GM18909 (cell line): ENCODE measurements around the gene ANKDD1B.
"Not testable (repeated sequence)": the region's sequence is repeated elsewhere in the genome, so short reads cannot be mapped to it uniquely, and the experiment has no call there.

Experiments used
- ATAC-seq: cut with Tn5 transposase; IDR thresholded peaks from one replicate; pipeline ENCODE4 v1.9.1; 2021; ENCODE audit warnings: mild to moderate bottlenecking; ENCODE audit not compliant: unreplicated experiment, poor library complexity

ANKDD1B gene

GRCh38 chr5:75690669-75691068 lies 79.4 kb downstream of the ANKDD1B start:
- no peak for ATAC-seq

GRCh38 chr5:75694781-75695180 lies 83.5 kb downstream of the ANKDD1B start:
- ATAC-seq = no peak

GRCh38 chr5:75695472-75696351 lies 84.5 kb downstream of the ANKDD1B start:
- ATAC-seq = not testable (repeated sequence)

GRCh38 chr5:75701856-75702255 lies 90.6 kb downstream of the ANKDD1B start:
- no peak for ATAC-seq

GRCh38 chr5:75706016-75706415 lies 94.8 kb downstream of the ANKDD1B start:
- ATAC-seq = no peak

- no peak for ATAC-seq
Measured at GRCh38 chr5:75706775-75707174, 95.5 kb downstream of the ANKDD1B start.

- no peak for ATAC-seq
Measured at GRCh38 chr5:75707911-75708509, 96.8 kb downstream of the ANKDD1B start.

- no peak for ATAC-seq
Measured at GRCh38 chr5:75710637-75711036, 99.4 kb downstream of the ANKDD1B start.

GRCh38 chr5:75711151-75711550 lies 99.9 kb downstream of the ANKDD1B start:
- no peak for ATAC-seq

GRCh38 chr5:75712091-75712490 lies 100.8 kb downstream of the ANKDD1B start:
- ATAC-seq = no peak

- ATAC-seq = peak; percentile 21
Measured at GRCh38 chr5:75716715-75717081, 105.4 kb downstream of the ANKDD1B start.

GRCh38 chr5:75717082-75717922 lies 106.0 kb downstream of the ANKDD1B start, which contains the start of gene POC5:
Gene POC5 (minus strand): TSS chr5:75717437. CDS start chr5:75712937, 4,500 bp downstream.
- peak; percentile 96 for ATAC-seq

- no peak for ATAC-seq
Measured at GRCh38 chr5:75720882-75721281, 109.6 kb downstream of the ANKDD1B start.
